ENCODE results near the gene CPNE1. TPM values are rescaled to one million over a fixed set of nuclear protein-coding genes. Genes with fewer than 3 reads are reported as not detected.

The CPNE1 gene
- total RNA-seq, 1 experiment from 2014 or later: 155 TPM

DNA sequence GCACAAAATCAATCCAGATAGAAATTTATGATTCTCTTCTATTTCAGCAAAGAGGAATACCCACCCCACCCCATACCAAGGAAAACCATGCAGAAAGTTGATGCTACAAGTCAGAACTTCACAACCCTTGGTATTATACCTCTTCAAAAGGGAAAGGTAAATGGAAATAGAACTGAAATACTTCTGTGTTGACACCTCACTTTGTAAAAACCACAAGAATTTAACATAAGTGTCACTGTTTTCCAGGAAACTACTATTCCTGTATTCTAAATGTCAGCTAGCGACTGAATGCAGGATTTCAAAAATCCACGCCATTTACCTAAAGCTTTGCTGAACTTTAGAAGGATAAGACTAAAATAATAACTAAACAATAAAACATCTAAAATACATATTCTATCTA is 3.6 kb downstream of the CPNE1 start:
- H3K9ac ChIP-seq (ENCODE audit: extremely low read depth, insufficient read length, low read length): no peak overlapping the region
- no peak overlapping the region for H4K91ac ChIP-seq (ENCODE audit: insufficient read length, low read depth, low read length)
- no peaks in the 10 kb centered on the region for H3K27me3 Mint-ChIP-seq (ENCODE audit: low read depth)
- H3K14ac ChIP-seq (ENCODE audit: insufficient read depth, low read length): no peak overlapping the region
- H4K8ac ChIP-seq (replicated peaks; ENCODE audit: insufficient read length, low read depth, low read length): no peak overlapping the region
- H4K5ac ChIP-seq (ENCODE audit: insufficient read length, low read depth, low read length): no peak overlapping the region
- no peak overlapping the region for H2AFZ ChIP-seq (ENCODE audit: low read length)
- no peak for TF ChIP-seq CTCF (conservative IDR thresholded peaks at IDR 0.05)
- H3K27ac ChIP-seq (ENCODE audit: insufficient read length, low read depth, low read length): no peak overlapping the region
- no peak overlapping the region for H3K27ac Mint-ChIP-seq
- H3K4me2 ChIP-seq (ENCODE audit: insufficient read depth, insufficient read length, low read length): peak overlapping the region; percentile 37
- no peak overlapping the region for H2BK5ac ChIP-seq (ENCODE audit: insufficient read length, low read length)
- DNase-seq: no peak
- H3K23ac ChIP-seq (ENCODE audit: insufficient read length, low read depth, low read length): no peak overlapping the region
- H3T11ph ChIP-seq (ENCODE audit: low read length): no peak overlapping the region
- H2BK120ac ChIP-seq (ENCODE audit: low read depth, low read length, poor library complexity, severe bottlenecking): no peak overlapping the region
- H3K4ac ChIP-seq (ENCODE audit: low read depth, low read length): no peak overlapping the region
- peaks cover 9% of the 10 kb centered on the region for H3K23me2 ChIP-seq (ENCODE audit: insufficient read length, low read depth, low read length, poor library complexity, severe bottlenecking)
- no peak overlapping the region for H2BK20ac ChIP-seq (ENCODE audit: low read depth, low read length, poor library complexity, severe bottlenecking)
- peak overlapping the region; percentile 96 to 99; a peak in 2 of 5 replicates for H3K4me3 Mint-ChIP-seq
- no peak overlapping the region for H2BK12ac ChIP-seq (ENCODE audit: insufficient read length, low read depth, low read length)
- no peak overlapping the region for H2BK15ac ChIP-seq (ENCODE audit: low read depth, low read length)
- peaks cover 70% of the 10 kb centered on the region for H3K79me2 ChIP-seq (ENCODE audit: insufficient read depth, low read length)
- H3K79me1 ChIP-seq (ENCODE audit: insufficient read depth, low read depth, low read length, poor library complexity, severe bottlenecking): no peaks in the 10 kb centered on the region
- H3K4me1 ChIP-seq (ENCODE audit: insufficient read depth, low read length): no peaks in the 10 kb centered on the region; the same call in 1 of the 2 replicates
- H3K27me3 ChIP-seq (ENCODE audit: insufficient read depth, low read length): no peaks in the 10 kb centered on the region
- H4K20me1 ChIP-seq (ENCODE audit: control insufficient read depth, insufficient read depth, insufficient read length): no peaks in the 10 kb centered on the region
- no peaks in the 10 kb centered on the region; a peak in 1 of 5 replicates for H3K9me3 Mint-ChIP-seq
- H3K9me3 ChIP-seq (ENCODE audit: control insufficient read depth, low read depth, low read length): no peaks in the 10 kb centered on the region
- H3K56ac ChIP-seq (ENCODE audit: insufficient read length, low read depth, low read length): no peak overlapping the region
- no peak overlapping the region for H3K18ac ChIP-seq (ENCODE audit: insufficient read length, low read depth, low read length)
- peaks cover 44 to 48% of the 10 kb centered on the region in 2 experiments for H3K4me1 Mint-ChIP-seq
- no CpG with 5 or more reads among the region's 2 CpGs for WGBS (ENCODE audit: extremely low coverage, insufficient read length, low lambda C conversion rate)
- peaks cover 2 to 8% (median 6%) of the 10 kb centered on the region in 3 experiments; a peak in 5 of 7 replicates for H3K36me3 Mint-ChIP-seq (ENCODE audit: insufficient read depth in 1 of 3, low read depth in 3 of 3)
- no peak overlapping the region for H2AK5ac ChIP-seq (ENCODE audit: insufficient read length, low read length)

All from H9 (cell line).